HG02938 (cell line): ENCODE measurements around the gene FOXL3.

Experiments
- ATAC-seq: cut with Tn5 transposase; IDR thresholded peaks from one replicate; pipeline ENCODE4 v1.9.1; 2021; ENCODE audit warnings: mild to moderate bottlenecking, moderate library complexity; ENCODE audit not compliant: unreplicated experiment

The FOXL3 gene

DNA sequence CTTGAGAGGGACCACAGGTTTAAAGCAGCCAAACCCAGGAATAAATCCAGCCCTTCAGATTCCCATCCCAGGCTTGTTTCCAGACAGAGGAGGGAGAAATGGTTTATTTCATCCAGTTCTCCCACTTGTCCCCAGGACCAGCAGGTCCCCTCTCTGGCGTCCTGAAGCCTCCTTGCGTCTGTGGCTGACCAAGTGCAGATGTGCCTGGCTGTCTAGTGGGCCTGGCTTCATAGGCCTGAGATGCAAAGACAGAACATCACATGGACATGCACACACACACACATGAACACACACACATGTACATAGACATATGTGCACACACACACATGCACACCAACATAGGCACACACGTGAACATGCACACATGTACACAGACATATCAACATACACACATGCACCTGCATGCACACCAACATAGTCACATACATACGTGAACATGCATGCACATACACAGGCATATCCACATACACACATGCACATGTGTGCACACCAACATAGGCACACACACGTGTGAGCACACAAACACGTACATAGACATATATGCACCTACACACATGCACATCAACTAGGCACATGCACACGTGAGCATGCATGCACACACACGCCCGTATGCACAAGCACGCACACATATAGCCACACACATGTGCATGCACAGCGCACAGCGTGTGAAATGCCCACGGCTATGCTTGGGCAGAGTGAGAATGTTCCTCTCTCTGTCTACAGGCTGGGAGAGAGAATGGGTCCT lies 10.7 kb downstream of the FOXL3 start:
- ATAC-seq: no peak

DNA sequence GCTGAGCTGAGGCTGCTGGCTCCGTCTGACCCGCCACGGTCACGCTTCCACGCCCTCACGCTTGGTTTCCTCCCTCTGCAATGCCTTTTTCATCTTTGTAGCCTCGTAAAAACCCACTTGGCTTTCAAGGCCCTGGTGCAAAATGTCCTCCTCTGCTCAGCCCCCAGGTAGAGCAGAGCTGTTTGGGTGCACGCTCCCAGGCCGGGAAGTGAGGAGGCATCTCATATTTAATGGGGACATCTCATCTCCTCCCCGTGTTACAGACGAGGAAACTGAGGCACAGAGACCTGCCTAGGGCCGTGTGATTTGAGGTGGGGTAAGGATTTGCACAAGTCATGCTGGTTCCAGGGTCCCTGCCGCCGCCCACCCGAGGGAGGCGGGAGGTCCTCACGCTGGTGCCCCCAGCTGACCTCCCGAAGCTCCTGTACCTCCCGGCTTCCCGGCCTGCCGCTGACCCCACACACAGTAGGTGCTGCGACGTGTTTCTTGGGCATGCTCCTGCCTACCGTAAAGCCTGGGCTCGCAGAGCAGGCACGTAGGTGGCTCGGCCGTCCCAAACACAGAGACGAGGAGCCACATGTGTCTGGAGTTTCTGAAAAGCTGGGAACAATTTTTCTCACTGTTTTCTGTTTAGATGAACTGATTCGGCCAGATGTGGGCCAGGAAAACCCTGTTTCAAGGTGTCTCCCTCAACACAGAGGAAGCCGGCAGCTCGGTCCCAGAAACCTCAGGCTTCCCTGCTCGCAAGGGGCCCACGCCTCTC lies 11.5 kb downstream of the FOXL3 start:
- no peak for ATAC-seq

DNA sequence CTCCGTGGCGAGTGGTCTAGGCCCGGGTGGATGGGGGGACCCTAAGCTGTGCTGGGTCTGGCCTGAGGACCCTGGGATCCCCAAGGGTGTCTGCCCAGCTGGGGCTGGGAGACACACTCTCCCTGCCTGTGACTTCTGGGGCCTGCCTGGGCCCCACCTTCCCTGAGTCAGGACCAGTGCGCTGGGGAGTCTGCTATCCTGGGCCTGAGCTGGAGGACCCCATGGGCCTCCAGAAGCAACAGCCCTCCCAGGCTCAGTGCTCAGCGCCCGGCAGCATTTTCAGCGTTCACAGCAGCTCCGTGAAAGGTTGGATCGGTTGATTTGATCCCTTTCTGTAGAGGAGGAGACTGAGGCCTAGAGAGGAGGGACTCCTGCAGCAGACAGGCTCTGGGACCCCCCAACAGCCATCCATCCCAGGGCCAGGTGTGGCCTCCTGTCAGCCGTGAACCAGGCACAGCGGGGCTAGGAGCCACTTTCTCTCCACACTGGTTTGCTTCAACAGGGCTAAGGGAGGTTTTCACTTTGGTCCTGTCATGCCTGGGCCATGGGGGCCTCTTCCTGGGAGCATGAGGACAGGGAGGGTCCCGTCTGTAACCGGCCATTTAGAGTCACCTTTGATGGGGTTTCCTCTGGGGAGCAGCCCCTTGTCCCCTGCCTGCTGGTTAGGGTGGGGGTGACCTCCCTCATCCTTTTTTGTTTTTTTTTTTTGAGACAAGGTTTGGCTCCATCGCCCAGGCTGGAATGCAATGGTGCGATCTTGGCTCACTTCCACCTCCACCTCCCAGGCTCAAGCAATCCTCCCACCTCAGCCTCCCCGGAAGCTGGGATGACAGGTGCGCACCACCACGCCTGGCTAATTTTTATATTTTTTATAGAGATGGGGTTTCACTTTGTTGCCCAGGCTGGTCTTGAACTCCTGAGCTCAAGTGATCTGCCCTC lies 12.4 kb downstream of the FOXL3 start:
- ATAC-seq: no peak

DNA sequence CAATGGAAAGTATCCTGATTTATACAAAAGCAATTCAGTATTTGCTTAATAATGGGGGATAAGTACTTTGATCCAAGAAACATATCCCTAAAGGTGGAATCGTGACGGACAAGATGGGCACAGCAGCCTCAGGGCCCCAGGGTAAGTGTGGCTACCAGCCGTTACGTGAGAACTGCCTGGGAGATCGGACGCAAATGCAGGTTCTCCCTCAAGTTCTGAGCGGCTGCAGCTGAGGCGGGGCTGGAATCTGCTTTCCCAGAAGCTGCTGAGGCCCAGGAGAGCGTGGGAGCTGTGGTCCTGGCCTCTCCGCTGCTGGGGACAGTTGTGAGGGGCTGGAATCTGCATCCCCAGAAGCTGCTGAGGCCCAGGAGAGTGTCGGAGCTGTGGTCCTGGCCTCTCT lies 13.5 kb downstream of the FOXL3 start:
- ATAC-seq: no peak

DNA sequence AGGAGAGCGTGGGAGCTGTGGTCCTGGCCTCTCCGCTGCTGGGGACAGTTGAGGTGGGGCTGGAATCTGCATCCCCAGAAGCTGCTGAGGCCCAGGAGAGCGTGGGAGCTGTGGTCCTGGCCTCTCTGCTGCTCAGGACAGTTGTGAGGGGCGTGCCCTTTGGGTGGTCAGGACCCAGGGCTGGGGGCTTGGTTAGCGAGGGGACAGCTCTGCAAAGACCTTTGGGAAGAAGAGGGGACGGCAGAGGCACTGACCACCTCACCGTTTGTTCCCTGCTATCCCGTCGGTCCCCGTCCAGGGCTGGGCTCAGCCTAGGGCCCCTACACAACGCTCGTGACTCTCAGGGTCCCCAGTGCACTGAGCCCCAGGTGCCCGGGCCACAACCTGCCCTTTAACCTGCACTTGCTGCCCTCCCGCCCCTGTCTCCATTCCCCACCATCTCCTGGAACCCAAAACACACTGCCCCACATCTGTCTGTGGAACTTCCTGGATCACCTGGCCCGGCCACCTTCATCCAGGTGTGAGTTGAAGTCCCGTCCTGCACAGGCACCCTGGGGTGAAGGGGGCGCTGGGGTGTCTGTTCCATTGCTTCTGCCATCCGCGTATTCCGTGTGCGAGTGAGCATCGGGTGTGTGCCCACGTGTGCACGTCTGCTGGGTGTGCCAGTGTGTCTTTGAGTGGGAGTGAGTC lies 14.1 kb downstream of the FOXL3 start:
- no peak for ATAC-seq

DNA sequence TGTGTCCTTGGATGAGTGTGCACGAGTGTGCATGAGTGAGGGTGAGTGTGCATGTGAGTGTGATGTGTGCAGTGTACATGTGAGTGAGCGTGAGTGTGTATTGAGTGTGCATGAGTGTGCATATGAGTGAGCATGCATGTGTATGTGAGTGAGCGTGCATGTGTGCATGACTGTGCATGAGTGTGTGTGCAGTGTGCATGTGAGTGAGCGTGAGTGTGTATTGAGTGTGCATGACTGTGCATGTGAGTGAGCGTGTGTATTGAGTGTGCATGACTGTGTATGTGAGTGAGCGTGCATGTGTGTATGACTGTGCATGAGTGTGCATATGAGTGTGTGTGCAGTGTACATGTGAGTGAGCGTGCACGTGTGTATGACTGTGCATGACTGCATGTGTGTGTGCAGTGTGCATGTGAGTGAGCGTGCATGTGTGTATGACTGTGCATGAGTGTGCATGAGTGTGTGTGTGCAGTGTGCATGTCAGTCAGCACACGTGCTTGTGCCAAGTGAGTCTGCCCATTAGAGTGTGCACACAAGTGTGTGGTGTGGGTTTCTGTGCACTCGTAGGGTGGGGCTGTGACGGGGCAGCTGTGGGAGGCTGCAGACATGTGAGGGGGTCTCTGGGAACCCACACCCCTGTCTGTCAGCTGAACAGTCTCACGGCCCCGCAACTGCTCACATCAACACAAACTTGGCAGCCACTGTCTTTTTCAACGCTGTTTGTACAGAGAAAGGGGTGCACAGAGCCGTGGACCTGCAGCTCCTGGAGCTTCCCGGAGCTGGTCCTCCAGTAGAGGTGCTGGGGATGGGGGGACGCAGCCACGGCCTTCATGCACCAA lies 14.8 kb downstream of the FOXL3 start:
- no peak for ATAC-seq

DNA sequence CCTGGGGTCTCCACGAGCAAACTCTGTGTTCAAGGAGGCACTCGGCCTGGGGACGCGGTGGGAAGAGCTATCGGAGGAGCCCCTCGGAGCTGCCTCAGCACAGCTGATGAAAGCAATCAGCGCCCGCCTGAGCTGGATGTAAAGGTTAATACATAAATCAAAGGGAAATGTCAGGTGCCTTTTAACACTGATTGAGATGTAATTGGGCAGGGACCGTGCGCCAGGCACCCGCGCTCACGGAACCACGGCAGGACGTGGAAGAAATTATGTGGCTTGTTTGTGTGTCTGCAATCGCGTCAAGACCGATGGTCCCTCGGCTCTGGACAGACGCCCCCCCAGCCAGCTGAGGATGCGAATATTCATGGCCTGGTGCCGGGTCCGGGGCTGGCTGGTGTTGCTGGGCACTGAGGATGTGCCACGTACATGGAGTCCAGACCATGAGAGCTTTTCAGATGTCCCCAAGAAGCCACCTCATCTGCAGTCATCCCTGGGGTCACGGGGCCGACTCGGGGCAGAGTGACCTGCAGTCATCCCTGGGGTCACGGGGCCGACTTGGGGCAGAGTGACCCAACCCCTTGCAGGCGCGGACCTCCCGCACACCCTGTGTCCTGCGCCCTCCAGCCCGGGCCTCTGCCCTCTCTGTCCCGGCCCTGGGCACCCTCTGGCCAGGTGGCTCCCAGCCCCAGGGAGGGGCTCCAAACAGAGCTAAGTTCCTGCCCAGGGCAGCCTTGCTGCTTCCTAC lies 15.6 kb downstream of the FOXL3 start:
- no peak for ATAC-seq

DNA sequence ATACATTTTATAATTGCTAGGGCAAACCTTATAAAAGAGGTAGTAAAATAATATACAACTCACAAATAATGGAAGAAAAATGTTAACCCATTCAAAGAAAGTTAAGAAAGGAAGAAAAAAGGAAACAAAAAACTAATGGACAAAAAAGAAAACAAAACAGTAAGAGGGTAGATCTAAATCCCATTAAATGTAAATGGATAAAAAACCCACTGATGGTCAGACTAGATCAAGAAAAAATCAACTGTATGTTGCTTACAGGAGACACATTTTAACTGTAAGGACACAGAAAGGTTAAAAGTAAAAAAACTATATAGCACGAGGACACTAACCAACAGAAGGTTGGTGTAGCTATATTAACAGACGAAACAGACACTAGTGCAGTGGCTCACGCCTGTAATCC lies 18.0 kb downstream of the FOXL3 start:
- ATAC-seq: no peak

DNA sequence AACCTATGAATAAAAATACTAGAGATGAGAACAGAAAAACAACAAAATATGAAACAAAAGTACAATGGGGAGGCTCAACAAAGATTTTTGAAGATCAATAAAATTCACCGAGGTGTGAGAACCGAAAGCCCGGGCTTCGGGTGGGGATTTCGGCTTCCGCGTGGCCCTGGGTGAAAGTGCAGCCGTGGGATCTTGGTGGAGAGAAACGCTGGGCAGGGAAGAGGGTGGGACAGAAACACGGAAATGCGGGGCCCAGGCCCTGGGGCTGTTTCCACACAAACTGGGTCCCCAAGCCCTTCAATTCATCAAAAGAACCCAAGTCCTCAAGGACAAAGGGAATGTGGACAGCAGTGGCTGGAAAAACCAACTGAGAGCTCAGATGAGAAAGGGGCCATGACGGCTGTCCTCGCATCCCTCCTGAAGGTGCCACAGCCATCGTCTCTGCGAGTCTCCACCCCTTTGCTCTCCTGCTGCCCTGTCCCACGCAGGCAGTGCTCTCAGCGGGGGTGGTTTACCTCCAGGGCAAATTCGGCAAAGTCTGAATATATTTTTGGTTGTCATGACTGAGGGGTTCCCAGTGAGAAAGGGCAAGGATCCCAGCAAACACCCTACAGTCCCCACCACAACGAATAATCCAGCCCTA lies 19.7 kb downstream of the FOXL3 start:
- no peak for ATAC-seq

DNA sequence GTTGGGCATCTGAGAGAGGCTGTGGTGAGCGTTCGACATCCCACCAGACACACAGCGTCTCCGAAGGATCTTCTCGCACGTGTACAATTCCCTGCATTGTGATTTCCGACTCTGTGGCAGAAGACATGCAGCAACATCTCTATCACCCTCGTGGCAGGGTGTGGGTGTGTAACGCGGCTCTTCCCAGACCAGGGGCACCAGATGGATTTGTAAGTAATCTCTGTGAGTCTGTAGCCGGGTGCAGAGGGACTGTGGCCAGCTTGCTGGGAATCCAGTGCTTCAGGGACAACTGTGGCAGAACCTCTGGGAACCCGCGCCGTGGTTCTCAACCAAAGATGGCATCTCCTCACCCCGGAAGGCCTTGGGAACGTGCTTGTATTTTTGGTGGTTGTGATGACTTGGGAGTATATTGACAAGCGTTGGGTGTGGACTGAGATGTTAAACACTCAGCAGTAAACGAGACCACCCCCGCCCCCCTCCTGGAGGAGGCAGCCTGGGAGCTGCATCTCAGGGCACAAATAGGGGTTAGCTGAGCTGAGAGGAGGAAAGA lies 21.2 kb downstream of the FOXL3 start:
- ATAC-seq: no peak

DNA sequence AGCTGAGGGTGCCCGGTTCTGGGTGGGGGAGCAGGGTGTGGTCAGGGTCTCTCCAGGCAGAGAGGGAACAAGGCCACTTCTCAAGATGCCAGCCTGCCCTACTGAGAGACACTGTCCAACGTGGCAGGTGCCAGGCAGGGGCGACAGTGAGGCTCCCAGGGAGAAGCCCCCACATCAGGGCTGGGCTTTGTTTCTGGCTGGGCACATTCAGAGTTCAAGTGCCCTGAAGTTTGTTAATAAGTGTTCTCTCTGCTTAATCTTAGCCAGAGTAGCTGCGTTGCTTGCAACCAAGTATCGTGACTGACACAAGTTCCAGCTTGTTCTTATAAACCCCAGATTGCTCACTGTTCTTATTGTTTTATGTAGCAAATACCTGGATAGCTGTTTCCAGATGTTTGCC lies 21.8 kb downstream of the FOXL3 start:
- no peak for ATAC-seq

DNA sequence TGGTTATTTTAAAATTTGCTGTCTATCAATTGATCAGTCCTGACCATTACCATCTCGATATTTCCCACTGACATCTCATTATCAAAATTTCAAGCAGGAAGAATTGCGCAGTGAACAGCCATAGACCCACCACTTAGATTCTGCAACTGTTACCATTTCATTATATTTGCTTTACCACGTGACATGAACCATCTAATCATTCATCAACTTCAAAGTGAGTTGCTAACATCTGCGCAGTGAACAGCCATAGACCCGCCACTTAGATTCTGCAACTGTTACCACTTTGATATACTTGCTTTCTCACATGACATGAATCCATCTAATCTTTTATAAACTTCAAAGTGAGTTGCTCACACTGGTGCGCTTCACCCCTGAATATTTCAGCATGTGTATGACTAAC lies 22.5 kb downstream of the FOXL3 start:
- no peak for ATAC-seq

DNA sequence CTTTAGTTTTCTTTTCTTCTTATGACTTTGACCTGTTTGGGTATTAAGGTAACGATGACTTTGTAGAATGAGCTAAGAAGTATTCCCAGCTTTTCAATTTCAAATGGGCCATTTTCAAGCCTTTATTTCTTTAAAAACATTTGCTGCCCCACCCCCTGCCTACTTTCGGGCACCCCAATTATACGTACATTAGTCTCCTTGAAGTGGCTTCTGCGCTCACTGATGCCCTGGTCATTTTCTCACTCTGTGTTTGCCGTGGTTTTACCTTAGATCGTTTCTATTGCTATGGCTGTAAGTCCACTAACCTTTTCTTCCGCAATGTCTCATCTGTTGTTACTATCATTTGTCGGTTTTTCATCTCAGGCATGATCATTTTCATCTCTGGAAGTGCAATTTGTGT lies 24.9 kb downstream of the FOXL3 start:
- no peak for ATAC-seq

DNA sequence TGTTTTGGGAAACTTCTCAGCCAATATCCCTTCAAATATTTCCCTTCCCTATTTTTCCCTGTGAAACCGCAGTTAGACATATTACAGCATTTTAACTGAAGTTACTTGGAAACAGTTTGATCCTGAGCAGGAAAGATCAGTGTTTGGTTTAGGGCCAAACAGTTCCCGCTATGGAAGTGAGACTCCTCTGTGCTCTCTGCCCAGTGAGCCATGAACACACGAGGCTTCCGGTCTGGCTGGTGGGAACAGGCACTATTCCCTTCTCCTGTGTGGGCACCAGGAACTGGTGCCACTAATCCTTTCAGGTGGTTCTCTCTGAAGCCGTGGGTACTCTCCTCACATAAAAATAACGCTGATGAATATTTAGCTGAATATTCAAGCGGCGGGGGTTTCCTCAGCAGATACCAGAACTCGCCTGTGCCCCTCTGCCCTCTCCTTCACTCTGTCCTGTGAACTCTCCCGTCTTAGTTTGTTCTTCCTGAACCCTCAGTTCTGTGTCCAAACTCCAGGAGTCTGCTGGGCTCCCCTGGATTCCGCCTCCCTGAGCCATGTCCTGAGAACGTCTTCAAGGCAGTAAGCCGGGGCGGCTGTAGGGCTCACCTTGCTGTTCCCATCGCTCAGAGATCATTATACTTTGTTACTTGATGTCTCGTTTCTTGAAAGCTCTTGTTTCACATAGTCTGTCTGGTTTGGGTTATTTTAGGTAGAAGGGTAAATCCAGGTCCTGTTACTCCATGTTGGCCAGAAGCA lies 25.7 kb downstream of the FOXL3 start:
- ATAC-seq: no peak

DNA sequence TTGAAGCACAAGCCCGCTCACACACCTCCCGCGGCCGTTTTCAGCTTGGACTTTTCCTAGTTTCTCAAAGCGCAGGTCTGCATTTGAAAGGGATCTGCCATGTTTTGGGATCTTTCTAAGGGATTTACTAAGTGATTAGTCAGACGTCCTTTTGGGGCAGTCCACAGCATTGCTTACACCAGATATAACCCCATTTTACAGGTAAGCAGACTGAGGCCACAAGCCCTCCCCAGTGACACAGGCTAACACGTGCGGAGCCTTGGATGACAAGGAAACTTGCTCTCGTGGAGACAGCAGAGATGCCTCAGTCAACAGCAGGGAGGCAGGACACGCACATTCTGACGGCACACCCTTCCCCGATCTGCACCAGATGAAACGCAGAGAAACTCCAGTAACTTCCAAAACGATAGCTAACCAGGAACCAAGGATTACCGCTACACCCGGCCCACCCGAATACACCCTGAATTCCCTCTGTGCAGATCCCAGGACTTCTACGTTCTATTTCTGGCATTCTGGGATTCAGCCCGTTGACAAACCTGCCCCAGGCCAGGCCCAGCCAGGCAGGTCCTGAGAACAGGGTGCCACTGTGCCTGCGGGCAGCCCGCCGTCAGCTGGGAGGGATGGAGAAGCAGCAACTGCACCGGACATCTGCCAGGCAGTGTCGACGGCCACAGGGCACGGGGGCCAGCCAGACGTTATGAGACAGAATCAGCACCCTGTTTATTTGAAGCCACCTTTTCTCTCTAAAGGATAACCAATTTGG lies 27.9 kb downstream of the FOXL3 start:
- ATAC-seq: no peak

DNA sequence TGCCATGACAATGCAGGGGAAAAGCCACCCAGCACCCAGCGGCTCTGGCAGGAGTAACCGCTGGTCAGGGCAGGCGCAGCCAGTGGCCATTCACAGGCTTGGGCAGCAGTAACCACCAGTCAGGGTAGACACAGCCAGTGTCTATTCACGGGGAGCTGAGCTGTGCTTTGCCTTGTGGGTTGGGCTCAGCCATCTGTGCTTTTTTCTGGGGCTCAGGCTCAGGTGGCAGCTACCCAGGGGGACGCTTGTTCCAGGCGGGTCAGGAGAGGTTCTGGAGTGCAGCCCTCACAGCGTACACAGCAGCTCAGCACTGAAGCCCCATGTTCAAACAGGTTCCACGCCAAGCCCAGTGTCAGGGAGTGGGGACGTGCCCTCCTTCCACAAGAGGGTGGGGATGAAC lies 28.5 kb downstream of the FOXL3 start:
- ATAC-seq: no peak
